NCI-H1436 (cell line): ENCODE measurements around the gene NKRF.
"Not testable (repeated sequence)": the region's sequence is repeated elsewhere in the genome, so short reads cannot be mapped to it uniquely, and the experiment has no call there.

Source experiments
- DNase-seq: peaks from one replicate; lab custom pipeline; 2025; lab: John Stamatoyannopoulos, UW

NKRF gene

DNA sequence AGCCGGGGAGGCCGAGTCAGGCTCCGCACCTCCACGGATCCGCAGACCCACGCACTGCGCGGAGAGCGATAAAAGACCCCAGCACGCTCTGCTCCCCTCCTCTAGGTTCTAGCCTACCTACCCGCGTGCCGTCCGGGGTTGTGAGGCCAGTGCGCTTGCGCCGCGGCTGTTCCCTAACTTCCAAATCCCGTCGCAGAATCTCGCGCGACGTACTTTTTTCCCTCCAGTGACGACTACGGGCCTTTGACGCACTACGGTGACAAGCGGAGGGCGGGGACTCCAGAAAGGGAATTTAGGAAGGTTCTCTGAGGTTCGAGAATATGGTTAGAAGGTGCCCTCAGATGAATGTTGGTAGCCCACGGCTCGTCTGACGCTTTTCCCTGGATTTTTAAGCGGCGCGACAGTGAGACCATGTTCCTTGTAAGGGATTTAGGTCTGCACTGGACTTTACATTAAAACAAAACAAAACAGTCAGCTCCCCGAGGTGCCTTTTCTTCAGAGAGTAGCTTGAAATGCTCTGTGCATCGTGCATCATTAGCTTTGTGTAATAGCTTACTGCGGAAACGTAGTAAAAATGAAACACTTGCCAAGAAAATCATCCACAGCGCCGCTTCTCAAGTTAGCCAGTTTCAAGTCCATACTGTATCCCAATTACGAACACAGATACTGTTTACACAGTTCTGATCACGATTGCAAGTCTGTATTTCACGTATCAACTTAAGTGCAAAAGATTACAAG, at the start of gene NKRF:
TSS of gene NKRF (minus strand) at position 145 of the 738 bp plus-strand sequence.
- peak; percentile 96 for DNase-seq

DNA sequence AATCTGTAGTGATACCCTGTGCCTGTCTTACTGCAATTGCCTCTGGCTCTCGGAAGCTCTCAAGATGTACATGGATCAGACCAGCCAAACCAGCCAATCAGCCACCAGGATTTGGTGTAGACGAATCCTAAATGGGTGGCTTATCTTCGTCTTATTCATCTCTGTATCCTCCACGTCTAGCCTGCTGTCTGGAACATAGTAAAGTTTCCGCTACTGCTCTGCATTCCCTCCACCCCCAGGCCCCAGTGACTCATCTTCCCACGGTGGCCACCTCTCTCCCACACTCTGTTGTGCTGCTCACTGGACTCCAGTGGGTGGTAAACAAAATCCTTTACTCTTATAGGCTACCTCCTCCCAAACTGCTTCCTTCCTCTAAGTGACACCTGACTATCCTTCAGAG, 48.9 kb upstream of the NKRF start:
- no peak for DNase-seq

DNA sequence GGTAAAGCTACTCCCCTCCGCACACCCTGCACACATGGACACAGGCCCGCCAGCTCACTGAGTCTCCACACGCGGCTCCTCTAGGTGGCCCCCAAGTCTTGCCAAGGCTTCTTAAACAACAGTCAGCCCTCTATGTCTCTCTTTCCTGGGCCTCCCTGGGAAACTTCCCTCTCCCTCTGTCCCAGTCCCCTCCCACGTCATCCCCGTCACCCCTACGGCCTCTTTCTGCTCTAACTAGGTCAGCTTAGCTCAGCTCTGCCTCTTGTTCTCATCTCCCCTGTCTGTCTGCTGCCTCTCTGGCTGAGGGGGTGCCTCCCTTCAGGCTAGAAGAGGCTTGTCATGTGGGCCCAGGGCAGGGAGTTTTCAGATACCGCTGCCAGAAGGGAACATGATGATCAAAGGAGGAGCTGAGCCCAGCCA, 47.9 kb upstream of the NKRF start:
- no peak for DNase-seq

DNA sequence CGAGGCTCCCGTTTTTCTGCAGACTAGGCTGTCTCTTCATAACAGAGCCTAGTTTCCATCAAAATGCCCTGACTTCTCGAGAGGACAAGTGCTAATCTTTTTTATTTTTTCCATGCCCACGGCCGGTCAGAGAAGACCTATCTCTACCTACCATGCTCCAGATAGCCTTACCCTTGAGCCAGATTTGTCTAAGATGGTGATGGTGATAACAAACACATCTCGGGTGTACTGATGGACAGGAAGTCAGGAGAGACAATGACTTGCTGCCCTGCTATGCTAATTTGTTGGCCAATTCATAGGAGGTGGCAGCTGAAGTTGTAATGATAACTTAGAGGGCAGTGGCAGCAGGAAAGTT, 42.2 kb upstream of the NKRF start:
- DNase-seq, result no peak

DNA sequence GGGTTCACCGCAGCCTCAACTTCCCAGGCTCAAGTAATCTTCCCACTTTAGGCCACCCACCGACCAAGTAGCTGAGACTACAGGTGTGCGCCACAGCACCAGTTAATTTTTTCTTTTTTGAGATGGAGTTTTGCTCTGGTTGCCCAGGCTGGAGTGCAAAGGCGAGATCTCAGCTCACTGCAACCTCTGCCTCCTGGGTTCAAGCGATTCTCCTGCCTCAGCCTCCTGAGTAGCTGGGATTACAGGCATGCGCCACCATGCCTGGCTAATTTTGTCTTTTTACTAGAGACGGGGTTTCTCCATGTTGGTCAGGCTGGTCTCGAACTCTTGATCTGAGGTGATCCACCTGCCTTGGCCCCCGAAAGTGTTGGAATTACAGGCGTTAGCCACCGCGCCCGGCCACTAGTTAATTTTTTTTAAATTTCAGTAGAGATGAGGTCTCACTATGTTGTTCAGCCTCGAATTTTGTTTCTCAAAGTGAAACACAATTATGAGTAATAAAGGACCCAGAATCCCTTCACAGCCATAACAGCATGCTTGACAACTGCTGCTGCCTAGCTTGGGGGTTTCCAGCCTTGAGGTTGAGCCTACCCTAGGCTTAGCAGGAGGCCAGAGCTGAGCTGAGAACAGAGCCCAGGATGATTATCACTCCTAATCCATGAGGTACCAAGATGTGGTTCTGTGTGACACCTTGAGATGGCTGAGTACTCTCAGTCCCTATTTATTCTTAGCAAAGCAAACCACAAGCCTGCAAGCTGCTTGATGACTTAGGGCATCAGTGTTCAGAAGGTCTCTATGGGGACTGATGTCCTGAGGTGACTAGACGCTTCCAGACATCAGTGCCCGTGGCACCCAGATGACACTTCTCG, 41.6 kb upstream of the NKRF start:
- no peak for DNase-seq

DNA sequence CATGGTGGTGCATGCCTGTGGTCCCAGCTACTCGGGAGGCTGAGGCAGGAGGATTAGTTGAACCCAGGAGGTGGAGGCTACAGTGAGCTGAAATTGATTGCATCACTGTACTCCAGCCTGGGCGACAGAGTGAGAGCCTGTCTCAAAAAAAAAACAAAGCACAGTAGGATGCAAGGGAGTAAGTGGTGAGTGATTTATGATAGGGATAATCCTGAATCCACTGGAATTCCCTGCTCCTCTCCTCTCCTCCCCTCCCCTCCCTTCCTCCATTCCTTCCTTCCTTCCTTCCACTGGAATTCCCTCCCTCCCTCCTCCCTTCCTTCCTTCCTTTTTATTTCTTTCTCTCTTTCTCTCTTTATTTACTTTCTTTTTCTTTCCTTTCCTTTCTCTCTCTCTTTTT, 40.9 kb upstream of the NKRF start:
- DNase-seq, result no peak

DNA sequence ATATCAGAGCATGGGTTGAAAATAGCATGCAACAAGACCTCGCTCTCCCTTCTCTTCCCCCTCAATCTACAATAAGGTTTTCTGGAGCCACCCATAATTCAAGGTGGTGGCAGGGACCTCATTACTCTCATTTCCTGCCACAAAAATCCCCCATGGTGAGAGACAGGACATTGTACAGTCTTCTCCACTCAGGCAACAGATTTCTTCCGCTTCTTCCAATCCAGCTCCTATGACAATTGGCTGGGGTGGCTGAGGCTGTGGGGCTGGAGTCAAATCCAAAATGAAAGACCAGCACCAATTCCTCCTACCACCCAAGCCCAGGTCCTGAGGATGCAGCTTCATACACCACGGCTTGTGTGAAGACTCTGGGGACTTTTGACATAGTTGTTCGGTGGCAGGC, 40.3 kb upstream of the NKRF start:
- no peak for DNase-seq

DNA sequence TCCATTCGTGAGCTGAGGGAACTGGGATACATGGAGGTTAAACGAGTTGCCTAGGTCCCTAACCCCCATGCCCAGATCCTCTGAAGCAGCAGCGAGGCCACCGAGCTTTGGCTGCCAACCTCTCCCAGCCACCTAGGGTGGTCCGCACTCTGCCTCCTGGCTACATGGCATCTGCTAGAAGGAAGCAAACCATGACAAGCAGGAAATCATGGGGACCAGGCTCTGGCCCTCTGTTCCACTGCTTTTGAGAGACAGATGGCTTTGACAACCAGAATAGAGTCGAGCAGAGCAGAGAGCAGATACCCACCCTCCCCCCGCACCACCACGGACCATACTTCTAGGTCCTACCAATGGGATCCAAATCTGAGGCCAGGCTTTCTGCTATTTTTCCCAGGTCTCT, 37.5 kb upstream of the NKRF start:
- no peak for DNase-seq

DNA sequence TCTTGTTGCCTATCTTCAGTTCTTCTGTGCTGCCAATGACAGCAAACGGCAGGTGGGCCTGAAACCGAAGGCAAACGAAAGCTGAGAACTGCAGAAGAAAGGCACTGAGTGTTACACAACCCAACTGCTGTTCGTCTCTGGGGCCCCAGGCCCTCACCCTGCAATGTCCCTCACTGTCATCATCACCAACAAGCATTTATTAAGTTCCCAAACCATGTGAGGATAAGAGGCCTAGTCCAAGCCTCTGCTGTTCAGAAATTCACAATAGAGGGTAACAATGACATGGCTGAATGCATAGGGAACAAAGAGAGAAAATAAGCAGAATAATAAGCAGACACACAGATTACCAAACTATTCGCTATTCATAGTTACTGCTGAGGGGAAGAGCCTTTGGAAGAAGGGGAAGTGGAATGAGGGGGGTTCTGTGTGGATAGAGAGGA, 34.5 kb upstream of the NKRF start:
- no peak for DNase-seq

DNA sequence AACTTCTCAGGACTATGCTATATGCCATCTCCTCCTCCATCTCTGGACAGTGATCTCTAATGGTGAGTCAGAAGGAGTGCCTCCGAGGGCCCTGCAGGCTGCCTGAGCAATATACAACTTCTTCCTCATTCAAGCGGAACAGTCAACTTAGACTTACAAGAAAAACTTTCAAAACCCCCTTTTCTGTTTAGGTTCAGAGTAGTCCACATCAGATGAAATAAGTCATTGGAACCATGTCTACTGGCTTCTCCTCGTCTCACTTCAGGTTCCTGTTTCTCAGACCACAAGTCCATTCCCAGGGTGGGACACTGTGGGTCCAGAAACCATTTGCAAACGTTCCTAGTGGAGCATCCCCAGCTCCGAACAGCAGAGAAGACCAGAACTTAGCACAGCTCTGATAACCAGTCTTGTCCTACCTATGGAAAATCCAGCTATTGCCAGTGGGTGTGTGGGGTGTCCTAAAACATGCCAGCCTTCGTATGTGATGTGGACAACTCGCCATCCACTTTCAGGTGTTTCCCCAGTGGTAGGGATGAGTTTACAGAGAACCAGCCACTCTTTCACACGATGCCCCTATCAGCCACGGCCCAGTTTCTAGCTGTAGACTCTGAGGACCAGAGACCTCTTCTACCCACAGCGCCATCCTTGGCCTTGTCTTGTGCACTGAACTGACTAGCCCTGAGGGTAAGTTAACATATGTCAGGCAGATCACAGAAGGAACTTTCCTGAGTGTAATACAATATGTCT, 32.7 kb upstream of the NKRF start:
- DNase-seq, result no peak

DNA sequence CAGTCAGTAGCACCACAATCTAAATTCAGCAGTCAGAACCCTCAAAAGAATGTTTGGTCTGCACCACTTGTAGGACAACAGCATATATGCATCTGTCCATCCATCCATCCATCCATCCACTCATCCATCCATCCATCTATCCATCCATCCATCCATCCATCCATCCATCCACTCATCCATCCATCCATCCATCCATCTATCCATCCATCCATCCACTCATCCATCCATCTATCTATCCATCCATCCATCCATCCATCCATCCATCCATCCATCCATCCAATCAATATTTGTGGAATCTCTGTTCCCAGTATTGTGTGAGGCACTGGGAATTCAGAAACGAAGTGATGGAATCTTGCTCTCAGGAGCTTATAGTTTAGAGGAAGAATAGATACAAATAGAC, 31.2 kb upstream of the NKRF start:
- not testable (repeated sequence) for DNase-seq

DNA sequence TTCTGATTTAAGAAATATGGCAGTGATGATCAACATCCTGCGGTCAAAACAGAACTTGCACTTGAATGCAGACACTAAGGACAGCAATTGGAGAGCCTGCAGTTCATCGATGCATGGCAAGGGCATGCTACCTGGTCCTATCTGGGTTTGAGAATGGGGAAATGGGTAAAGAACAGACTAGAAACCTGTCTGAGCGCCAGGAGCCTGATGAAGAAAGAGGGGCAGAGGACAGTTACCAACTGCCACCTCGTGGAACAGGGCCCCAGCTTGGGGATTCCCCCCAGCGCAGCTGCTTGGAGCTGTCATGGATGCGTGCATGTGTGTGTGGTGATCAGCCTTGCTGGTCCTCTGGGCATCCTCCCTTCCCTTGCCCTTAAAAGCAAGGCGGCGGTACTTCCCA, 30.2 kb upstream of the NKRF start:
- no peak for DNase-seq

DNA sequence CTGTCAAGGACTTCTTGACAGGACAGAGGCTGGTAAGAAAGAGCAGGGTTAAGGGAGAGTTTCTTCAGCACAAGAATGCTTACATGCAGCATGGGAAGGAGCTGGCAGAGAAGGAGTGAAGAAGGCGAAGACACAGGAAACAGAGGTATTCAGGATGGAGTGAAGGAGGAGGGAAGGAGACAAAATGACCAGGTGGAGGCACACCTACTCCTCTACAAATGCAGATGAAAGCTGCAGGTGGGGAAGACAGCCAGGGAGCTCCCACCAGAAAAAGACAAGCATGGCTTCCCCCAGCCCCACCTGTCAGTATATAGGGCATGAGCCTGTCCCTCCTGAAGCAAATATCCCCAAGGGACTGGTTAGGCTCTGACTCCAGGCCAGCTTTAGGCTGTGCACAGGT, 29.6 kb upstream of the NKRF start:
- no peak for DNase-seq

DNA sequence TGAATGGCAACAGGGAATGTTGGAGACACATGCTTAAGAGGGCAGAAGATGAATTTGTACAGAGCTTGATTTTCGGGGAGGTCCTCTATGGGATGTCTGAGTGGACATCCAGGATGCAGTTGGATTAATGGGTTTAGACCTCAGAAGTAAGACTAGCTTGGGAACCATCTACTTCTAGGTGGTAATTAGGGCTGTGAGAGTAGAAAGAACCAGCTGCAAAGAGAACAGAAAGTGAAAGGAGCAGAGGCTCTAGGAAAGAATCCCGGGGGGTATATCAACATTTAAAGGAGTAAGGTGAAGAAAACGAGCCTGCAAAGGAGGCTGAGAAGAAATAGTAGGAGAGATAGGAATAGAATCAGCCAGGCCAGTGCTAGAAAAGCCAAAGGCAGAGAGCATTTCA, 29.0 kb upstream of the NKRF start:
- no peak for DNase-seq

DNA sequence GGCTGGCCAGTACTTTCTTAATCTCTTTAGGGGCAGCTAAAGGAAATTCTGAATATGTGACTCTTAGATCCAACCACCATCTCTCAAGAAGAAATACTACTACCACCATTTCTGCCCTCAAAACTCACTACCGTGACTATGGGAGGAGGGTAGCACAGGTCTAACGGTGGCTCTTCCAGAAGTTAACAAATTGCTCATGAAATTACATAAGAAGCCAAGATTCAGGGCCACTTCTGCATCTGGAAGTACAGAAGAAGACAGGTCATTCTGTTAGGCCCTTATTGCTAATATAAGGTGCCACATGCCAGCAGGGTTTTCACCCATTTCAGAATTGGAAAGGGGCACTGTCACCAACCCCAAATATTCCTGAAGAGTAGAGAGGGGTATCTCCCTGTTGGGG, 19.6 kb upstream of the NKRF start:
- no peak for DNase-seq

DNA sequence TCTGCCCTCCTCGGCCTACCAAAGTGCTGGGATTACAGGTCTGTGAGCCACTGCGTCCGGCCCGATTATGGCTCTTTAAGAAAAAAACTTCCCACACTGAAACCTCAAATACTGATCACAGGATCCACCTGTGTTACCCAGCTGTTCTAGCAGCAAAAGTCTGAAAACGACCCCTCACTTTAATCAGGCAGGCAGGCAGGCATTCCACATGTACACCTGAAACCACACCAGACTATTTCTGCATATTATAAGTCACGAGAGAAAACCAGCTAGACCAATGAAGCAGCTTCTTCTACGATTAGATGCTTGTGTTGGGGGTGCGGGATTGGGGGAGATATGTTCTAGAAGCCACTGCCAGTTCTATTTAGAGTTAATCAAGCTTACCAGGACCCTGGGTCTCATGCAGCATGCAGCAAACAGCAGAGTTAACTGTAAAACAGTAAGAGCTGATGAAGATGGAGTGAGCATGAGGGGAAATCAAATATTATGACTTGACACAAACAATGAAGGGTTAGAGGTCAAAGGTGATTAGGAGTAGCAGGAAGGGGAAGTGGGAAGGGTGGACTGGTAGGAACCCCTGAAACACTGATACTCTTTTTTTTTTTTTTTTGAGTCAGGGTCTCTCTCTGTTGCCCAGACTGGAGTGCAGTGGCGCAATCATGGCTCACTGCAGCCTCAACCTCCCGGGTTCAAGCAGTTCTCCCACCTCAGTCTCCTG, 18.9 kb upstream of the NKRF start:
- DNase-seq, result no peak

DNA sequence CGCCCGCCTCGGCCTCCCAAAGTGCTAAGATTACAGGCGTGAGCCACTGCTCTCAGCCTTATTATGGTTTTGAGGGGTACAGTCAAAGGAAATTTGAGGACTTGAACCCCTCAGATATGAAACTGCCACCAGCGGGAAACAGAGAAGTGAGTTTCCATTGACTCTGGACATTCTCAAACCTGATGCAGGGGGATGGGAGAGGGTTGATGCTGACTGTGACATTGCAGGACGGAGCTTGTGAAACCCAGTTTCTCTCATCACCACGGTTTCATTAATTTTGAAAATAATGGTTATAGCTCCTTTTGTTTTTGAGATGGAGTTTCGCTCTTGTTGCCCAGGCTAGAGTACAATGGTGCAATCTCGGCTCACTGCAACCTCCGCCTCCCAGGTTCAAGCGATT, 18.2 kb upstream of the NKRF start:
- DNase-seq, result no peak

DNA sequence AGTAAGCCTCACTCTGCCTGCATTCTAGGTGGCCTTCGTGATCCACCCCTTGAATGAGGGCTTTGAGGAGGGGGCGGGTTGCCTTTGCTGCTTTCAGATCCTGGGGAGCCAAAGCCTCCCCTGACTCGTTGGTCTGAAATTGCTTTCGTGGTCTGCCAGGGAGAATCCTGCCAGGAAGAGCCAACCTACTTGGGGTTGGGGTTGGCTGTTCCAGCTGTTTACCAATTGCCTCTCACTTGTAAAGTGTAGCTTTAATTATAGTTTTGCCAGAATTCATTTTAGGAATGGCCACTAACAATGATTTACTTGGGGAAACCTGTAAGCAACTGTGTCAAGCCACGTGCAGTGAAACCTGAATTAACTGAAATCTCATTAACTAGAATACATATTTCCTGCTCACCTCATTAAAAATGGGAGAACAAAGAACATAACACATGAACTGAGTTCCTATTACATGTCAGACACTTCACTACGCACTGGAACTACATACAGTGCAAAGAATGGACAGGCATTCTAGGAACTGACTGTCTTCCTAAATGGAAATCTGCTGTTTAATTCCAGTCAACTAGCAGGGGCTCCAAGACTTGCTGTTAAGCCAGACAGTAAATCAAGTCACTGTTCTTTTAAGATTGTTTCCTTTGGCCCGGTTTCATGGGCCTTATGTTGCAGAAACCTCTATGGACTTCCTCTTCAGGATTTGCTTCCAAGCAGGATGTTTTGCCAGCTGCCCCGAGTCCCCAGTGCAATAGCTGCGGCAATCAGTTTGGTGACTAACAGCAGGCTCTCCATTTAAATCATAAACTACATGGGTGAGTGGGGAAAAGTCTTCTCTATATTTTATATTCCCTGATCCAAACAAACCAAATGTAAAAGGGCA, 16.4 kb upstream of the NKRF start:
- no peak for DNase-seq

DNA sequence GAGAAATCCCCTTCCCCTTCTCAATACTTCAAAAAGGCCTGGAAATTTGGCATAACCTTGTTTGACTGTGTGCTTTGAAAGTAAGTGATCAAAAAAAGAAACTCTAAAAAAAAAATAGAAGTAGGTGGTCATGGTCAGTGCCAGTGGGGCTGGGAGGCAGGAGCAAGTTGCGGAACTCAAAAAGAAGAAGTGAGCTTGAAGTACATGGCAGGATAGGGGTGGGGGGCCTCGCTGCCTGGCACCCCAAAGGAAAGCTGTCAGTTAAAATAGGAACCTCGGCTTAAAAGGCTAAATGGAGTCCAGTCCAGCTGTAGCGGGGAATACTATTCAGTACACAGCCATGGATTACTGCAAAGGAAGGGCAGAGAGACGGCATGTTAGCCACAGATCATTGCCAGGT, 12.2 kb upstream of the NKRF start:
- no peak for DNase-seq

DNA sequence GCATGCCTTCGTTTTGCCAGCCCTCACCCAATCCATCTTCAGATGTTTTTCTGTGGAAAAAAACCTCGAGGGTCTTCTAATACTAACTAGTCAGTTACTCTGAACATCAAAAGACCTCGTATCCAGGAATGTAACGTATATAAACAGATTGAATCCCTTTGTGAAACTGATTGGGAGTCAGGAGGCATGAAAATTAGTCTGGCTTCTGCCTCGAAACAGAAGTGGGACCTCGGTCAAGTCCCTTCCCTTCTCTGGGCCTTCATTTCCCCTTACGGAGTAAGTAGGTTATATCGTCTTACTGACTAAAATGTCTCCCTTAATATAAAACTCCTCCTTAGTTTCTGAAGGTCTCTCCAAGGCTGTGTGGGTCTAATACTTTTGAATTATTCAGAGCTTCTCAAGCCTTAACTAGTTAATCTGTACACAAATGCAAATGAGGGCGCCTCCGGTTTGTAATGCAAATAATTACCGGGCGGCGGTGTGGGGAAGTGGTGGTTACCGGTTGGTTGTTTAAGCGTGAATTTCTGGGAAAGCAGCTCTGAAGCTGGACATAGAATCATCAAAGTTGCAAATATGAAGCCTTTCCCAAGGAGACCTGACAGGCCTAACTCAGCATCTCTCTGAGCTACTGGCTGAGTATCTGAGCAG, 11.4 kb upstream of the NKRF start:
- no peak for DNase-seq

DNA sequence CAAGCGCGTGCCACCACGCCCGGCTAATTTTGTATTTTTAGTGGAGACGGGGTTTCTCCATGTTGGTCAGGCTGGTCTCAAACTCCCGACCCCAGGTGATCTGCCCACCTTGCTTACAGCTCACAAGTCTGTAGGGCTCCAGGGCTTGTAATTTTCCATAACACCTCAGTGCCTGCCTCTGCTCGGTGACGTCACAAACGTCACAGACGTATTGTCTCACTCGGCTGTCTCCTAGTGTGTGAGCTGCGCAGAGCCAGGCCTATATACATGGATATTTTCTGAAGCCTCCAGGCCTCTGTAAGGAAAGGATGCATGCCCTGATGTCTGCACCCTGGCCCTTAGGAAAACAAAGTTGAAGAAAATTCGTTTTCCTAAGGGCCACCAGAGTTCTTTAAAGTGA, 8.6 kb upstream of the NKRF start:
- DNase-seq, result no peak
